Measurements from ENCODE around the gene CSRNP3. TPM values are rescaled to one million over a fixed set of nuclear protein-coding genes. Genes with fewer than 3 reads are reported as not detected.
A peak's percentile ranks its signal among the peaks of the same experiment; 100 is the strongest.

The CSRNP3 gene
- total RNA-seq, 2 donors from 2014 or later: 1.8 to 2.7 TPM

DNA sequence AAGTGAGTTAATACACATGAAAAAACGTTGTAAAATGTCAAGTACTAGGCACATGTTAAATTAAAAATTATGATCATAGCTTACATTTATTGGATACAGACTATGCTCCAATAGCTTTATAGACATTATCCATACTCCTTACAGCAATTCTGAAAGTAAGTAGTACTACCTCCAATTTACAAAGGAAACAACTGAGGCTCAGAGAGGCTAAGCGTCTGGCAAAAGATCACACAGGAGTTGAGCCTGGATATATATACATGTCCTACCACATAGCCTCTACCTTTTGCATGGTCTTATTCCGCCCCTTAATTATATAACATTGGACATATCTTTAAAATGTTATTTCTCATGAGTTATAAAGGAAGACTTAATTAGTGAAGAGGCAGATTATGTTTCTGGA, 127.3 kb downstream of the CSRNP3 start:
- Histone ChIP-seq H3K27me3 (replicated peaks; ENCODE audit: insufficient read depth) (no peaks in the 10 kb centered on the region), H3K36me3 (no peaks in the 10 kb centered on the region), H3K27ac (no peak overlapping the region), H3K4me1 (ENCODE audit: control insufficient read depth in 1 of 2, low read depth in 2 of 2) (peaks cover 7 to 14% of the 10 kb centered on the region in 2 donors), H3K4me3 (no peak overlapping the region), H3K9me3 (no peaks in the 10 kb centered on the region)
- TF ChIP-seq, protein P1, sequence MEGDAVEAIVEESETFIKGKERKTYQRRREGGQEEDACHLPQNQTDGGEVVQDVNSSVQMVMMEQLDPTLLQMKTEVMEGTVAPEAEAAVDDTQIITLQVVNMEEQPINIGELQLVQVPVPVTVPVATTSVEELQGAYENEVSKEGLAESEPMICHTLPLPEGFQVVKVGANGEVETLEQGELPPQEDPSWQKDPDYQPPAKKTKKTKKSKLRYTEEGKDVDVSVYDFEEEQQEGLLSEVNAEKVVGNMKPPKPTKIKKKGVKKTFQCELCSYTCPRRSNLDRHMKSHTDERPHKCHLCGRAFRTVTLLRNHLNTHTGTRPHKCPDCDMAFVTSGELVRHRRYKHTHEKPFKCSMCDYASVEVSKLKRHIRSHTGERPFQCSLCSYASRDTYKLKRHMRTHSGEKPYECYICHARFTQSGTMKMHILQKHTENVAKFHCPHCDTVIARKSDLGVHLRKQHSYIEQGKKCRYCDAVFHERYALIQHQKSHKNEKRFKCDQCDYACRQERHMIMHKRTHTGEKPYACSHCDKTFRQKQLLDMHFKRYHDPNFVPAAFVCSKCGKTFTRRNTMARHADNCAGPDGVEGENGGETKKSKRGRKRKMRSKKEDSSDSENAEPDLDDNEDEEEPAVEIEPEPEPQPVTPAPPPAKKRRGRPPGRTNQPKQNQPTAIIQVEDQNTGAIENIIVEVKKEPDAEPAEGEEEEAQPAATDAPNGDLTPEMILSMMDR (IDR thresholded peaks at IDR 0.05): no peak
- ATAC-seq (ENCODE audit: insufficient number of reproducible peaks, low FRiP score, low read depth) (no peak), DNase-seq (ENCODE audit: low spot score) (no peak)

DNA sequence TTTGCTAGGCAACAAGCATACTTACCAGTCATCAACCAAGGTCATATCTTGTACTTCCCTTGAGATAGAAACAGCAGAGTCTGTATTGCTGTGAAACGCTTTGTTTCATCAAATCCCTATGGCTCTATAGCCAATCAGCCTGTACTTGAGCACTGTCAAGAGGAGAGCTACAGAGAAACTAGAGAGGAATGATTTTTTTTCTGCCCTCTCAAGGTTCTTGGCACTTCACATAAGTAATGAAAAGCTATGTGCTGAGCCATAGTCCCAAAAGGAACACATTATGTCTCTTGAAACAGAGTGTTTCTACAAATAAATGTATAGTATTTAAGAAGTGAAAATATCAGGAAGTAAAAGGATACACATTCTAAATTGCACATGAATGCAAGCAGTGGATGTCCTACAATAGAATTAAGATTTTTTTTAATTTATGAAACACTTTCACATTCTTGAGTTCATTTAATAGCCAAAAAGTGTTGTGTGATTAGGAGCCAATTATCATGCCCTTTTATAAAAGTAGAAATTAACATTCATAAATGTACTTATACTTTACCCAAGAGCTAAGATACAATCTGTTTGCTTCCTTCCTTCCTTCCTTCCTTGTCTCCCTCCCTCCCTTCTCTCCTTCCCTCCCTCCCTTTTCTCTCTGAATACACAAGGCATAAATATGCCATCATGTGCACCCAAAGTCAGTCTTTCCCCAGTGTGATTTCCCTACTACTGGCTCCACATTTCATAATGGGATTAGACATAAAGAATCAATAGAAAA, 131.8 kb downstream of the CSRNP3 start:
- H3K27me3 ChIP-seq (replicated peaks; ENCODE audit: insufficient read depth): no peaks in the 10 kb centered on the region
- H3K27ac ChIP-seq: no peak overlapping the region
- H3K9me3 ChIP-seq: no peaks in the 10 kb centered on the region
- H3K36me3 ChIP-seq: no peaks in the 10 kb centered on the region
- ATAC-seq (ENCODE audit: insufficient number of reproducible peaks, low FRiP score, low read depth) (no peak), DNase-seq (ENCODE audit: low spot score) (no peak)
- H3K4me1 ChIP-seq (ENCODE audit: control insufficient read depth in 1 of 2, low read depth in 2 of 2): peaks cover 12 to 21% of the 10 kb centered on the region in 2 donors
- no peak overlapping the region for H3K4me3 ChIP-seq
- TF ChIP-seq, protein P1 (IDR thresholded peaks at IDR 0.05): no peak

DNA sequence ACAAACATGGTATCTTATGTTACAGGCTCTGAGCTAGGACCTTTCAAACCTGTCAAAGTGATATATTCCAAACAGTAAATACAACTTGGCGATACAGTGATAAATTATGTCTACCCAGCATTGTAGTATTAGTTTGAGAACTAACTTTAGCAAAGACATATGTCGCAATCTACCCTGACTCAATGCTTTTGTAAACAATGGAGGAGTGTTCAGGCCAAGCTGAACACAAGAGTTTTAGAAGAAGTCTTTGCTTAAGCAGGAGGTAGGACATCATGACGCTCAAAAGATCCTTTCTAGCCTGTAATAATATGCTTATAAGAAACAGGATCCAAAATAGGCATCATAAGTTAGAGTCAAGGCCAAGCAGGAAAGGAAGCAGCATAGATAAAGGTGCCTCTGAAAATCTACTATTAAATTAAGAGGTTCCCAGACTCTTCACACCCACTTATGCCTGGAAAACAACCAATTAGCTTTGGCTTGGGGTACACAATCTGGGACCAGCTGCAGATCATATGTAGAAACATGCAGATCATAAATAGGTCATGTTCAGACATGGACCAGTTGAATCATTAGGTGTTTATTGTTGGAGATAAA, 132.5 kb downstream of the CSRNP3 start:
- TF ChIP-seq, protein P1 (IDR thresholded peaks at IDR 0.05): no peak
- peak overlapping the region in 1 of 2 donors; percentile 21 for H3K27ac ChIP-seq
- no peaks in the 10 kb centered on the region for H3K9me3 ChIP-seq
- DNase-seq (ENCODE audit: low spot score) (no peak), ATAC-seq (ENCODE audit: insufficient number of reproducible peaks, low FRiP score, low read depth) (no peak)
- H3K36me3 ChIP-seq: no peaks in the 10 kb centered on the region
- peaks cover 12 to 21% of the 10 kb centered on the region in 2 donors for H3K4me1 ChIP-seq (ENCODE audit: control insufficient read depth in 1 of 2, low read depth in 2 of 2)
- no peak overlapping the region for H3K4me3 ChIP-seq
- no peaks in the 10 kb centered on the region for H3K27me3 ChIP-seq (replicated peaks; ENCODE audit: insufficient read depth)

DNA sequence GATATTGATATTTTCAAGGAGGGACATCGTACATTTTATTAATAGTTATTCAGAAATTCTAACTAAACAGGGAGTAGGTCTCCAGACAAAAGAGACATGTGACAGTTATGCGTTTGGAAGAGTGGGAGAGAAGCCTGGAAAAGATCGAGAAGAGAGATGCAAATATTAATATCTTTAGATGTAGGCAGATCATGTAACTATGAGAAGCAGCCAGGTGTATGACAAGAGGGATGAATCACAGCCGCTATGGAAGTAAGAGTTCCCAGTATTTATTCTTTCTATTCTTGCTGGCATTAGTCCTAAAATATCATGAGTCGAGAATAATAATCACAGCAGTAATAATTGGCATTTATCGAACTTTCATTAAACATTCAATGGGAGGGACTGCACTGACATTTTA, 140.2 kb downstream of the CSRNP3 start:
- H3K4me1 ChIP-seq (ENCODE audit: control insufficient read depth in 1 of 2, low read depth in 2 of 2): no peaks in the 10 kb centered on the region
- no peaks in the 10 kb centered on the region for H3K36me3 ChIP-seq
- no peaks in the 10 kb centered on the region for H3K9me3 ChIP-seq
- no peak overlapping the region for H3K27ac ChIP-seq
- TF ChIP-seq, protein P1 (IDR thresholded peaks at IDR 0.05): no peak
- DNase-seq (ENCODE audit: low spot score) (no peak), ATAC-seq (ENCODE audit: insufficient number of reproducible peaks, low FRiP score, low read depth) (no peak)
- H3K4me3 ChIP-seq: no peak overlapping the region
- H3K27me3 ChIP-seq (replicated peaks; ENCODE audit: insufficient read depth): no peaks in the 10 kb centered on the region

DNA sequence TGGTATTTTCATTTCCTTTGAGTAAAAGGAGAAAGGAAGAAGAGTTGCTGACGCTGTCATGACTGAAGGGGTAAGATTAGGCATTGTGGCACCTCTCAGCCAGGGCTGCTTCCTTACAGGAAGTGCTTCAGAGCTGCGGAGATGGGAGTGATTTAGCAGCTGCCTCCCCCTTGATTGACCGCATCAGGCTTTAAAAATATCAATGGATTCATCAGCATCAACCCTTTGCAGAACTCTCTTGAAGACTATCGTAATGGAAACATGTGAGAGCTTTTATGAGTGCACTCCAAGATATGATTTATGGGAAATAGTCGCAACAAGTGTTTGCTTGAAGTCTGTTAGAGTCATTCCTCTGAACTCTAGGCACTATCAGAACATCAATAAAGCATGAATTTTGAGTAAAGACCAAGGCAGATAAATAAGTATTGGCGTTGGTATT, 141.1 kb downstream of the CSRNP3 start:
- H3K4me3 ChIP-seq: no peak overlapping the region
- no peaks in the 10 kb centered on the region for H3K27me3 ChIP-seq (replicated peaks; ENCODE audit: insufficient read depth)
- H3K27ac ChIP-seq: no peak overlapping the region
- H3K4me1 ChIP-seq (ENCODE audit: control insufficient read depth in 1 of 2, low read depth in 2 of 2): no peaks in the 10 kb centered on the region
- no peak for DNase-seq (ENCODE audit: low spot score)
- TF ChIP-seq, protein P1 (IDR thresholded peaks at IDR 0.05): no peak
- no peaks in the 10 kb centered on the region for H3K36me3 ChIP-seq
- ATAC-seq (ENCODE audit: insufficient number of reproducible peaks, low FRiP score, low read depth): no peak
- H3K9me3 ChIP-seq: no peaks in the 10 kb centered on the region

Measured in thoracic aorta (tissue), 2 donors.